ENCODE measurements around the gene CCS.

GRCh38 chr11:66652651-66653050 lies 59.7 kb downstream of the CCS start:
- TF ChIP-seq CTCF (conservative IDR thresholded peaks at IDR 0.05; ENCODE audit: low read length): no peak
- TF ChIP-seq EZH2phosphoT487 (IDR thresholded peaks at IDR 0.05; ENCODE audit: borderline replicate concordance, low read depth, low read length): no peak
